ENCODE data around the gene NABP1. TPM values are rescaled to one million over a fixed set of nuclear protein-coding genes. Genes with fewer than 3 reads are reported as not detected.

Gene NABP1
- total RNA-seq, 2 experiments from 2014 or later = 16.7 to 42.5 TPM

DNA sequence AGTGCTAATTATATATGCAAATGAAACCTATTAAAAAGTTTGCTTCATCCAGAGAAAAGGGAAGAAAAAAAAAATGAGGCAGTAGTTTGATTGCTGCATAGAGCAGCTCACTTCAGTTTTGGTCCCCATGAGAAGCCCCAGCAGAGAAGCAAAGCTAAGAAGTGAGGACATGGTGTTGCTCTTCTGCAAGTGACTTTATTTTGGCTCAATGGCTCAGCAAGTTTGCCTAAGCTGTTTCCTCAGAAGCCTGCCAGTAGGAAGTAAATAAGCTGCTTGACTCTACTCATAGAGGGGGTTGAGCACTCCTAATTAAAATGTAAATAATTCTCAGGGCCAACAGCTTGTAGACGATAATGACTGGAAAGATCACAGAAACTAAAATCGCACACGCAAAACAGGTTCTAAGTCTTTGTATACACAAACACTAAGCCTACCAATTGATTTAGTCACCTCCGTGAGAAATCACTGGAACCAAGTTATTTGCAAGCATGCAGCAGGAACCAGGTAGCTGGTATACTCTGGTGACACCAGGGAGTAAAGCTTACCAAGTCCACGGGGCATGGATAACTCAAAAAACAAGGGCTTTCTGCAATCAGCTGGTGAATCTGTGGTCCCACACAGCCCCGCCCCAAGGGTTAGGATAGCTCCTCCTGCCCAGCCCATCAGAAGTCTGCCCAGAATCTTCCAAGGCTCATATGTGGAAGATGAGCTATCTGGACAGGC, 39.7 kb upstream of the NABP1 start:
- no peak overlapping the region for H2AFZ ChIP-seq (ENCODE audit: low read length)
- intact Hi-C loops (cut with micrococcal nuclease; ENCODE audit: unreplicated experiment) = no loop called here
- H3K4me3 ChIP-seq (ENCODE audit: low read depth, low read length, poor library complexity, severe bottlenecking) = no peak overlapping the region

DNA sequence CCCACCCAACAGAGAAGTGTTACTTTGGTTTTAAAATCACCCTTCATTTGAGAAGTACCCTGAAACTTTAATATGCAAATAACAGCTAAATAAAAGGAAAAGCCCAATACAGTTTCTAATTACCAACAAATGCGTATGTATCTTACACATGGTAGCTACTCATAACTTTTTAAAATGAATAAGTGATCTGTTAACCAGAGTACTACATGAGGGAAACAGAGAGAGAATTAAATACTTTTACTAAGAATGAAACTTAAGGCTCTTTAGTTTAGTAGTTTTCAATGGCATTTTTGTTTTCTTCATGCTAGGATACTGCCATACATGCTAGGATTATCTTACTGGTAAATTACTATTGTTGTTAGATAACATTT, 39.1 kb upstream of the NABP1 start:
- ChIA-PET CTCF (ENCODE audit: unreplicated experiment) (no interaction called here), POLR2A (interaction anchor here (0.7 to 2.5 kb wide), 6 partner anchors 9 to 37 kb away, joined by 3 to 15 read pairs (median 4); no protein-coding TSS in a partner anchor)
- Histone ChIP-seq H3K4me2 (ENCODE audit: low read length) (no peak overlapping the region), H3K79me2 (ENCODE audit: insufficient read depth, low read depth, low read length) (no peaks in the 10 kb centered on the region), H3K36me3 (ENCODE audit: insufficient read depth, low read length) (no peaks in the 10 kb centered on the region), H4K20me1 (ENCODE audit: insufficient read depth, low read length) (no peaks in the 10 kb centered on the region), H3K9me2 (ENCODE audit: insufficient read depth, low read length) (no peaks in the 10 kb centered on the region), H3K27ac (ENCODE audit: low read depth, low read length, poor library complexity, severe bottlenecking) (no peak overlapping the region), H2AFZ (ENCODE audit: low read length) (no peak overlapping the region), H3K4me1 (ENCODE audit: insufficient read depth, low read length, poor library complexity, severe bottlenecking) (no peaks in the 10 kb centered on the region), H3K4me3 (ENCODE audit: low read depth, low read length, poor library complexity, severe bottlenecking) (no peak overlapping the region), H3K9me3 (ENCODE audit: low read length) (no peaks in the 10 kb centered on the region)
- TF ChIP-seq, protein P1, sequence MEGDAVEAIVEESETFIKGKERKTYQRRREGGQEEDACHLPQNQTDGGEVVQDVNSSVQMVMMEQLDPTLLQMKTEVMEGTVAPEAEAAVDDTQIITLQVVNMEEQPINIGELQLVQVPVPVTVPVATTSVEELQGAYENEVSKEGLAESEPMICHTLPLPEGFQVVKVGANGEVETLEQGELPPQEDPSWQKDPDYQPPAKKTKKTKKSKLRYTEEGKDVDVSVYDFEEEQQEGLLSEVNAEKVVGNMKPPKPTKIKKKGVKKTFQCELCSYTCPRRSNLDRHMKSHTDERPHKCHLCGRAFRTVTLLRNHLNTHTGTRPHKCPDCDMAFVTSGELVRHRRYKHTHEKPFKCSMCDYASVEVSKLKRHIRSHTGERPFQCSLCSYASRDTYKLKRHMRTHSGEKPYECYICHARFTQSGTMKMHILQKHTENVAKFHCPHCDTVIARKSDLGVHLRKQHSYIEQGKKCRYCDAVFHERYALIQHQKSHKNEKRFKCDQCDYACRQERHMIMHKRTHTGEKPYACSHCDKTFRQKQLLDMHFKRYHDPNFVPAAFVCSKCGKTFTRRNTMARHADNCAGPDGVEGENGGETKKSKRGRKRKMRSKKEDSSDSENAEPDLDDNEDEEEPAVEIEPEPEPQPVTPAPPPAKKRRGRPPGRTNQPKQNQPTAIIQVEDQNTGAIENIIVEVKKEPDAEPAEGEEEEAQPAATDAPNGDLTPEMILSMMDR (conservative IDR thresholded peaks at IDR 0.05; ENCODE audit: low read length) = no peak
- TF ChIP-seq EZH2phosphoT487 (IDR thresholded peaks at IDR 0.05; ENCODE audit: borderline replicate concordance, low read depth, low read length) = no peak
- no peak for DNase-seq (ENCODE audit: low spot score)
- intact Hi-C loops (cut with micrococcal nuclease; ENCODE audit: unreplicated experiment) = no loop called here
- no TSS peak for BruUV-seq (replicated peaks)

More for the DNA sequence above, 39.7 kb upstream of the NABP1 start:
- no peaks in the 10 kb centered on the region for H3K9me3 ChIP-seq (ENCODE audit: low read length)
- H4K20me1 ChIP-seq (ENCODE audit: insufficient read depth, low read length) = no peaks in the 10 kb centered on the region
- no peaks in the 10 kb centered on the region for H3K9me2 ChIP-seq (ENCODE audit: insufficient read depth, low read length)
- DNase-seq (ENCODE audit: low spot score) = no peak
- no peaks in the 10 kb centered on the region for H3K79me2 ChIP-seq (ENCODE audit: insufficient read depth, low read depth, low read length)
- no peak overlapping the region for H3K27ac ChIP-seq (ENCODE audit: low read depth, low read length, poor library complexity, severe bottlenecking)
- H3K36me3 ChIP-seq (ENCODE audit: insufficient read depth, low read length) = no peaks in the 10 kb centered on the region
- no peak overlapping the region for H3K4me2 ChIP-seq (ENCODE audit: low read length)
- TF ChIP-seq, protein P1 (conservative IDR thresholded peaks at IDR 0.05; ENCODE audit: low read length) = no peak
- TF ChIP-seq EZH2phosphoT487 (IDR thresholded peaks at IDR 0.05; ENCODE audit: borderline replicate concordance, low read depth, low read length) = no peak
- ChIA-PET CTCF (ENCODE audit: unreplicated experiment) (no interaction called here), POLR2A (interaction anchor here (0.7 to 2.5 kb wide), 10 partner anchors 8 to 233 kb away, joined by 3 to 15 read pairs (median 4); no protein-coding TSS in a partner anchor)
- no TSS peak for BruUV-seq (replicated peaks)
- no peaks in the 10 kb centered on the region for H3K4me1 ChIP-seq (ENCODE audit: insufficient read depth, low read length, poor library complexity, severe bottlenecking)

DNA sequence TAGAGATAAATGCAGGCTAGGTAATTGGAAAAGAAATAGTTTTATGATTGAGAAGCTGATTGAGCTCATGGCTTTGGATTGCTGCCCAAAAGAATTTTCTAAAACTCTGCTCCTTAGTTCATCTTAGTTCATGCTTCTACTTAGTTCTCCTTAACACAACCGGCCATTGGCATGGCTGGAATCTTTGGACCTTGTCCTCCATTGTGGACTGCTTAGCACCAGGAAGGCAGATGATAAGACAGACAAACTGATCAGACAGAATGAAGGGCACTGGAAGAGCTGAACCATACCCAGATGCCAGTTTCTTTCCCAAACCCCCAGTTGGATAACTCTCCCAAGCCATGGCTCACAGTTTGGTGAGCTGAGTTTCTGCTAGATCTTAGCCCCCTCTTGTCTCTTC, 36.3 kb upstream of the NABP1 start:
- Histone ChIP-seq H3K9me2 (ENCODE audit: insufficient read depth, low read length) (no peaks in the 10 kb centered on the region), H3K4me2 (ENCODE audit: low read length) (no peak overlapping the region), H3K36me3 (ENCODE audit: insufficient read depth, low read length) (no peaks in the 10 kb centered on the region), H4K20me1 (ENCODE audit: insufficient read depth, low read length) (no peaks in the 10 kb centered on the region), H3K27ac (ENCODE audit: low read depth, low read length, poor library complexity, severe bottlenecking) (no peak overlapping the region), H3K4me1 (ENCODE audit: insufficient read depth, low read length, poor library complexity, severe bottlenecking) (no peaks in the 10 kb centered on the region), H3K4me3 (ENCODE audit: low read depth, low read length, poor library complexity, severe bottlenecking) (no peak overlapping the region), H3K9me3 (ENCODE audit: low read length) (no peaks in the 10 kb centered on the region), H2AFZ (ENCODE audit: low read length) (no peak overlapping the region), H3K79me2 (ENCODE audit: insufficient read depth, low read depth, low read length) (no peaks in the 10 kb centered on the region)
- intact Hi-C loops (cut with micrococcal nuclease; ENCODE audit: unreplicated experiment) = no loop called here
- TF ChIP-seq, protein P1 (conservative IDR thresholded peaks at IDR 0.05; ENCODE audit: low read length) = no peak
- no peak for TF ChIP-seq EZH2phosphoT487 (IDR thresholded peaks at IDR 0.05; ENCODE audit: borderline replicate concordance, low read depth, low read length)
- POLR2A ChIA-PET = interaction anchor here (2.0 kb wide), 1 partner anchor 21 kb away, joined by 6 read pairs; no protein-coding TSS in a partner anchor
- CTCF ChIA-PET (ENCODE audit: unreplicated experiment) = no interaction called here
- DNase-seq (ENCODE audit: low spot score) = no peak
- no TSS peak for BruUV-seq (replicated peaks)
